Neural cell (in vitro differentiated cells): ENCODE measurements around the gene TMEM219. TPM values are rescaled to one million over a fixed set of nuclear protein-coding genes. Genes with fewer than 3 reads are reported as not detected.

Experiments
- H2AFZ ChIP-seq: fragments of 200-600, 300-800 bp; sonication (generic), shearing (Covaris generic); 2 replicates; pipeline ENCODE4 v1.6.0; 2014; ENCODE audit warnings: low read depth, mild to moderate bottlenecking, antibody characterized with exemption, low read length, moderate library complexity
- H3F3A ChIP-seq: fragments of 200-600 bp; shearing (Covaris generic); 2 replicates; pipeline ENCODE4 v1.6.1; 2016; ENCODE audit warnings: mild to moderate bottlenecking, moderate library complexity, mixed read lengths, antibody characterized with exemption, low read length; ENCODE audit not compliant: insufficient read depth, poor library complexity, severe bottlenecking
- H3K27ac ChIP-seq: fragments of 200-600, 300-800 bp; sonication (generic), shearing (Covaris generic); 2 replicates; pipeline ENCODE4 v1.5.1; 2014; ENCODE audit warnings: mild to moderate bottlenecking, low read length, moderate library complexity
- H3K27me3 ChIP-seq: fragments of 300-800, 200-600 bp; sonication (generic), shearing (Covaris generic); 2 replicates; pipeline ENCODE4 v1.6.0; 2014; ENCODE audit warnings: mild to moderate bottlenecking, low read depth, low read length, moderate library complexity; ENCODE audit not compliant: insufficient read depth
- H3K36me3 ChIP-seq: fragments of 300-800, 200-600 bp; sonication (generic), shearing (Covaris generic); 2 replicates; pipeline ENCODE4 v1.5.1; 2014; ENCODE audit warnings: mild to moderate bottlenecking, antibody characterized with exemption, low read length, moderate library complexity; ENCODE audit not compliant: insufficient read depth
- H3K4me2 ChIP-seq: fragments of 300-800, 200-600 bp; sonication (generic), shearing (Covaris generic); 2 replicates; pipeline ENCODE4 v1.6.0; 2014; ENCODE audit warnings: mild to moderate bottlenecking, low read length
- H3K4me3 ChIP-seq: fragments of 300-800, 200-600 bp; sonication (generic), shearing (Covaris generic); 2 replicates; pipeline ENCODE4 v1.5.1; 2014; ENCODE audit warnings: mild to moderate bottlenecking, low read length, moderate library complexity
- H3K79me2 ChIP-seq: fragments of 200-600 bp; shearing (Covaris generic); replicated peaks from 2 replicates; pipeline ENCODE4 v1.6.0; 2014; ENCODE audit warnings: mild to moderate bottlenecking, low read length, moderate library complexity; ENCODE audit not compliant: insufficient read depth
- H3K9ac ChIP-seq: fragments of 300-800, 200-600 bp; sonication (generic), shearing (Covaris generic); 2 replicates; pipeline ENCODE4 v1.6.1; 2016; ENCODE audit warnings: mild to moderate bottlenecking, low read length, mixed read lengths
- H3K9me2 ChIP-seq: fragments of 200-600 bp; shearing (Covaris generic); 2 replicates; pipeline ENCODE4 v1.6.1; 2016; ENCODE audit warnings: mild to moderate bottlenecking, low read length, mixed read lengths; ENCODE audit not compliant: insufficient read depth
- H3K9me3 ChIP-seq: fragments of 200-600, 300-800 bp; sonication (generic), shearing (Covaris generic); 2 replicates; pipeline ENCODE4 v1.6.1; 2016; ENCODE audit warnings: mild to moderate bottlenecking, mixed run types, low read length, moderate library complexity, mixed read lengths
- H4K20me1 ChIP-seq: fragments of 200-600 bp; shearing (Covaris generic); 2 replicates; pipeline ENCODE4 v1.6.1; 2016; ENCODE audit warnings: mild to moderate bottlenecking, mixed run types; ENCODE audit not compliant: insufficient read depth
- CTCF ChIP-seq: fragments of 450-650 bp; IDR thresholded peaks from 2 replicates; pipeline ENCODE4 v1.5.1; 2014; ENCODE audit warnings: antibody characterized with exemption, mild to moderate bottlenecking, moderate library complexity; ENCODE audit not compliant: poor library complexity, severe bottlenecking
- EP300 ChIP-seq: fragments of 450-650 bp; conservative IDR thresholded peaks from 2 replicates; pipeline ENCODE4 v1.6.1; 2014; ENCODE audit warnings: antibody characterized with exemption, mild to moderate bottlenecking, moderate library complexity; ENCODE audit not compliant: poor library complexity, severe bottlenecking
- EZH2 ChIP-seq: fragments of 200-600, 300-800 bp; shearing (Covaris generic), sonication (generic); IDR thresholded peaks from 2 replicates; pipeline ENCODE4 v1.6.1; 2014; ENCODE audit warnings: antibody characterized with exemption, low read length, borderline replicate concordance, mild to moderate bottlenecking; ENCODE audit not compliant: insufficient read depth, poor library complexity, severe bottlenecking
- MXI1 ChIP-seq: fragments of 450-650 bp; conservative IDR thresholded peaks from 2 replicates; pipeline ENCODE4 v1.6.1; 2014; ENCODE audit warnings: antibody characterized with exemption, mild to moderate bottlenecking; ENCODE audit not compliant: poor library complexity, severe bottlenecking
- POLR2AphosphoS5 ChIP-seq: IDR thresholded peaks from 2 replicates; pipeline ENCODE4 v1.6.1; 2012
- RAD21 ChIP-seq: fragments of 450-650 bp; conservative IDR thresholded peaks from 2 replicates; pipeline ENCODE4 v1.6.1; 2014; ENCODE audit warnings: antibody characterized with exemption, mild to moderate bottlenecking, moderate library complexity
- REST ChIP-seq: IDR thresholded peaks from 2 replicates; pipeline ENCODE4 v1.6.1; 2012; ENCODE audit warnings: borderline replicate concordance
- SMC3 ChIP-seq: fragments of 450-650 bp; conservative IDR thresholded peaks from 2 replicates; pipeline ENCODE4 v1.6.1; 2014; ENCODE audit warnings: antibody characterized with exemption, mild to moderate bottlenecking, moderate library complexity; ENCODE audit not compliant: poor library complexity
- TAF1 ChIP-seq: IDR thresholded peaks from 2 replicates; pipeline ENCODE4 v1.6.1; 2012; ENCODE audit warnings: low read depth
- polyA plus RNA-seq: library from polyadenylated mRNA; depleted of rRNA; stranded (reverse); fragments of >200 nt; gene quantifications from 2 replicates; pipeline ENCODE4 v1.2.3, GENCODE V29; 2014

The TMEM219 gene
- polyA plus RNA-seq, 1 donor from 2014 or later, result 154 TPM

GRCh38 chr16:29943846-29944799 lies 17.8 kb upstream of the TMEM219 start:
- H3K4me2 ChIP-seq, result no peak overlapping the region
- no peak overlapping the region for H2AFZ ChIP-seq
- H4K20me1 ChIP-seq, result no peaks in the 10 kb centered on the region
- no peak overlapping the region for H3K4me3 ChIP-seq
- no peaks in the 10 kb centered on the region for H3K9me2 ChIP-seq
- H3K27me3 ChIP-seq, result no peaks in the 10 kb centered on the region
- no peaks in the 10 kb centered on the region for H3K79me2 ChIP-seq
- no peak overlapping the region for H3K27ac ChIP-seq
- no peak overlapping the region for H3K9ac ChIP-seq
- no peak for TF ChIP-seq EZH2
- TF ChIP-seq MXI1, result no peak
- no peak for TF ChIP-seq TAF1
- TF ChIP-seq CTCF, result no peak
- no peak for TF ChIP-seq SMC3
- no peak for TF ChIP-seq POLR2AphosphoS5
- no peak for TF ChIP-seq EP300
- no peak for TF ChIP-seq REST
- TF ChIP-seq RAD21, result no peak
- H3F3A ChIP-seq, result no peaks in the 10 kb centered on the region
- no peaks in the 10 kb centered on the region for H3K9me3 ChIP-seq
- no peaks in the 10 kb centered on the region for H3K36me3 ChIP-seq

- H4K20me1 ChIP-seq, result no peaks in the 10 kb centered on the region
- TF ChIP-seq MXI1 (no peak), TAF1 (no peak), SMC3 (no peak), RAD21 (no peak), EZH2 (no peak), POLR2AphosphoS5 (no peak), EP300 (no peak), CTCF (no peak), REST (no peak)
- H2AFZ ChIP-seq, result no peak overlapping the region
- no peaks in the 10 kb centered on the region for H3K36me3 ChIP-seq
- H3K27ac ChIP-seq, result no peak overlapping the region
- no peaks in the 10 kb centered on the region for H3K27me3 ChIP-seq
- H3K9ac ChIP-seq, result no peak overlapping the region
- H3K79me2 ChIP-seq, result no peaks in the 10 kb centered on the region
- H3K9me2 ChIP-seq, result no peaks in the 10 kb centered on the region
- no peak overlapping the region for H3K4me3 ChIP-seq
- no peaks in the 10 kb centered on the region for H3F3A ChIP-seq
- H3K9me3 ChIP-seq, result no peaks in the 10 kb centered on the region
- no peak overlapping the region for H3K4me2 ChIP-seq
These were observed 14.0 kb upstream of the TMEM219 start for GRCh38 chr16:29947897-29948296.
